ENCODE data around the gene LINGO1. TPM values are rescaled to one million over a fixed set of nuclear protein-coding genes. Genes with fewer than 3 reads are reported as not detected.

Gene LINGO1
- total RNA-seq, 1 donor from 2014 or later, result 18.8 TPM

DNA sequence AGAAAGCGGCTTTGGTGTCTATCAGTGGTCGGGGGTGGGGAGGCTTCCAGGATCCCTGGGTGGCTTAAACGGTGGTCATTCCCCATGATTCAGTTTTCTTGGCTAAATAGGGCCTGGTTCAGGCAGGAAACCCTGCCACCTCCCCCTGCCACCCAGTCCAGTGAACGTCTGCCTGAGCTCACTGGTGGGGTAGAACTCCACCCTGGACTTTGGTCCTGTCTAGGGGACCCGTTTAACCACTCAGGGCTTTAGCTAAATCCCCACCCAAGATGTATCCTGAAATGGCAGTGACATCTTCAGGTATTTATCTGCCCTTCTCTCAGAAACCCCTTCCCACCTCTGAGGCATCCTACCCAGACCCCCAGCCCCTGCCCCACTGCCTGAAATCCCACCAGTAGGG is 30.5 kb upstream of the LINGO1 start:
- Mint-ChIP-seq H3K36me3 (ENCODE audit: low read depth, unreplicated experiment) (no peaks in the 10 kb centered on the region), H3K27ac (ENCODE audit: unreplicated experiment) (no peak overlapping the region), H3K27me3 (ENCODE audit: unreplicated experiment) (peaks cover 16% of the 10 kb centered on the region), H3K9me3 (ENCODE audit: unreplicated experiment) (no peaks in the 10 kb centered on the region), H3K4me3 (ENCODE audit: unreplicated experiment) (no peak overlapping the region), H3K4me1 (ENCODE audit: unreplicated experiment) (peaks cover 3% of the 10 kb centered on the region)
- TF ChIP-seq, protein P1, sequence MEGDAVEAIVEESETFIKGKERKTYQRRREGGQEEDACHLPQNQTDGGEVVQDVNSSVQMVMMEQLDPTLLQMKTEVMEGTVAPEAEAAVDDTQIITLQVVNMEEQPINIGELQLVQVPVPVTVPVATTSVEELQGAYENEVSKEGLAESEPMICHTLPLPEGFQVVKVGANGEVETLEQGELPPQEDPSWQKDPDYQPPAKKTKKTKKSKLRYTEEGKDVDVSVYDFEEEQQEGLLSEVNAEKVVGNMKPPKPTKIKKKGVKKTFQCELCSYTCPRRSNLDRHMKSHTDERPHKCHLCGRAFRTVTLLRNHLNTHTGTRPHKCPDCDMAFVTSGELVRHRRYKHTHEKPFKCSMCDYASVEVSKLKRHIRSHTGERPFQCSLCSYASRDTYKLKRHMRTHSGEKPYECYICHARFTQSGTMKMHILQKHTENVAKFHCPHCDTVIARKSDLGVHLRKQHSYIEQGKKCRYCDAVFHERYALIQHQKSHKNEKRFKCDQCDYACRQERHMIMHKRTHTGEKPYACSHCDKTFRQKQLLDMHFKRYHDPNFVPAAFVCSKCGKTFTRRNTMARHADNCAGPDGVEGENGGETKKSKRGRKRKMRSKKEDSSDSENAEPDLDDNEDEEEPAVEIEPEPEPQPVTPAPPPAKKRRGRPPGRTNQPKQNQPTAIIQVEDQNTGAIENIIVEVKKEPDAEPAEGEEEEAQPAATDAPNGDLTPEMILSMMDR (IDR thresholded peaks at IDR 0.05; ENCODE audit: unreplicated experiment), result no peak
- no peak for DNase-seq (ENCODE audit: low spot score)

DNA sequence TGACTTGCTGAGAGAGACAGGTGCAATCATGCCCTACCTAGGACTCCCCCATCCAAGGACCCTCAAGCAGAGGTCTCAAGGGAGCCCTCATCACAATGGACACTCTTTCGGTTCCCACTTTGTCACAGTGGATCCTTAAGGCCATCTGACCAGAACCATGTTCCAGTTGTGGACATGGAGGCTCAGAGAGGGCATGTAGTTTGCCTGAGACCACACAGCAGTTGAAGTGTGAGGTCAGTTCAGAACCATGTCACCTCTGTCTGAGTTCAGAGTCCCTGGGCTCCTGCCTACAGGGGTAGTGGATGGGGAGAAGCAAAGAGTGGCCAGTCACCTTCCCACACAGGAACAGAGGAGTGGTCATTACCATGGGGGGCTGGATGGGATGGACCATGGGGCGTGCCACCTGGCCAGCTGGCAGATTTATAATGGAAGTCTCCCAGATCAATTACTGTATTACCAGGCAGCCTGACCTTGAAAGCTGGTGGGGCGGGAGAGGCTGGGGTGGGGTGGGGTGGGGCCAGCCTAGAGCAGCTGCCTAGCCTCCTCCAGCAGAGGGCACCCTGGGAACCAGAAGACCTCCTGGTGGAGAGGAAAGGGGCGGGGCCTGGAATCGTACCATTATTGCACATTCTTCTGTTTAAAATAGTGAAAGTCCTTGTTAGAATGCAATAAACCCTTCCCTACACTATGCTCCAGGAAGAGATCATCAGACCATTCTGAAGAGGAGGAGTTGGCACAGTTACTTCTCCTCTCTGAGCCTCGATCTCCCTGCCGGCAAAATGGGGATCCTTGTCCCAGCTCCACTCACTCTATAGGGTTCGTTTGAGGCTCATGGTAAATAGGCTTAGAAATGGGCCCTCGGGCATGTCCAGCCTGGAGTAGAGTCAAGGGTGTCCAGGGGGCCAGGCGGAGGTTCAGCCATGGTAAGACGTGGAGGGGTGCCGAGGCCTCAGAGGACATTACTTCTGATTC is 26.9 kb upstream of the LINGO1 start:
- no peaks in the 10 kb centered on the region for H3K9me3 Mint-ChIP-seq (ENCODE audit: unreplicated experiment)
- H3K4me1 Mint-ChIP-seq (ENCODE audit: unreplicated experiment), result no peaks in the 10 kb centered on the region
- H3K27me3 Mint-ChIP-seq (ENCODE audit: unreplicated experiment), result peaks cover 11% of the 10 kb centered on the region
- DNase-seq (ENCODE audit: low spot score), result peak; percentile 66
- no peak overlapping the region for H3K4me3 Mint-ChIP-seq (ENCODE audit: unreplicated experiment)
- no peaks in the 10 kb centered on the region for H3K36me3 Mint-ChIP-seq (ENCODE audit: low read depth, unreplicated experiment)
- no peak overlapping the region for H3K27ac Mint-ChIP-seq (ENCODE audit: unreplicated experiment)
- TF ChIP-seq, protein P1 (IDR thresholded peaks at IDR 0.05; ENCODE audit: unreplicated experiment), result peak; percentile 46

DNA sequence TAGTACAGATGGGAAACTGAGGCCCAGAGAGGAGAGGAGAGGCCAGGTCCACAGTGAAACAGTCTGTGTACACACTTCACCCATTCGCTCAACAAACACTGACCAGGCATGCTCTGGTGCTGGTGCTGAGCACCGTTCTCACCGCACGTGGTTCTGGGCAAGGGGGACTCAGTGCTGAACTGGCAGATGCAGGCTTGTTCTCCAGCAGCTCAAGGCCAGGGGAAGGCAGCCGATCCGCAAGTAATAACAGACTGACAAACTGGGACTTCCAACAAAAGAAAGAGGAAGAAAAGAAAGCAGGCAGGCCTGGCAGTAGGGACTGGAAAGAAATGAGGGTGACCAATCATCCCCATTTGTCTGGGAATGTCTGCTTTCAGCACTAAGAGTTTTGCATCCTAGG is 25.6 kb upstream of the LINGO1 start:
- H3K27me3 Mint-ChIP-seq (ENCODE audit: unreplicated experiment), result peaks cover 11% of the 10 kb centered on the region
- TF ChIP-seq, protein P1 (IDR thresholded peaks at IDR 0.05; ENCODE audit: unreplicated experiment), result no peak
- no peaks in the 10 kb centered on the region for H3K9me3 Mint-ChIP-seq (ENCODE audit: unreplicated experiment)
- no peak for DNase-seq (ENCODE audit: low spot score)
- peak overlapping the region; percentile 49 for H3K27ac Mint-ChIP-seq (ENCODE audit: unreplicated experiment)
- H3K4me3 Mint-ChIP-seq (ENCODE audit: unreplicated experiment), result peak overlapping the region; percentile 13
- no peaks in the 10 kb centered on the region for H3K36me3 Mint-ChIP-seq (ENCODE audit: low read depth, unreplicated experiment)
- no peaks in the 10 kb centered on the region for H3K4me1 Mint-ChIP-seq (ENCODE audit: unreplicated experiment)

DNA sequence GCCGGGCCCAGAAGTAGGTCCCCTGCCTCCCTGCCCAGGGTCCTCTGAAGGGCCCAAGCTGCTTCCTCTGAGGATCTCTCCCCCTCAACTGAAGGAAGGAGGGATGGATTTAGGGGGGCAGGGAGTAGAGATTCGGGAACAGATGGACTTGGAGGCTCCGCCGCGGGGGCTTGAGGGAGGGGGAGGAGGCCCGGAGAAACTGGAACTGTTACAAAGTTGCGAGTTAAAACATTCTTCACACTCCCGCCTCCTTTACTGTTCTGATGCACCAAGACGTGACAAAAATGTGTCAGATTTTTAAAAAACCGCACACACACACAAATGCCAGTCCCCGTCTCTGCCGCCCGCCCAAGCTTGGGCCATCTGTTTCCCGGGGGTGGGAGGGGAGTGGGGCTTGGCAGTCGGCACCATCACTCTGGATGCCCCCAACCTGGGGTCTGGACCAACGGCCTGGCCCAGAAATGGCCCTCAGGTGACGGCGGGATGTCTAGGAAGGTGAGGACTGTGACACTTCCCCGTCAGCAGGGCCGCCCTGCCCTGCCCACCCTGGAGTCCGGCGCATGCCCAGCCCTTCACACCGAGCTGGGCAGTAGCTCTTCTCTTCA is 25.0 kb upstream of the LINGO1 start:
- Mint-ChIP-seq H3K36me3 (ENCODE audit: low read depth, unreplicated experiment) (no peaks in the 10 kb centered on the region), H3K9me3 (ENCODE audit: unreplicated experiment) (no peaks in the 10 kb centered on the region), H3K27ac (ENCODE audit: unreplicated experiment) (no peak overlapping the region), H3K4me1 (ENCODE audit: unreplicated experiment) (no peaks in the 10 kb centered on the region), H3K27me3 (ENCODE audit: unreplicated experiment) (peaks cover 11% of the 10 kb centered on the region), H3K4me3 (ENCODE audit: unreplicated experiment) (no peak overlapping the region)
- DNase-seq (ENCODE audit: low spot score), result no peak
- TF ChIP-seq, protein P1 (IDR thresholded peaks at IDR 0.05; ENCODE audit: unreplicated experiment), result no peak

DNA sequence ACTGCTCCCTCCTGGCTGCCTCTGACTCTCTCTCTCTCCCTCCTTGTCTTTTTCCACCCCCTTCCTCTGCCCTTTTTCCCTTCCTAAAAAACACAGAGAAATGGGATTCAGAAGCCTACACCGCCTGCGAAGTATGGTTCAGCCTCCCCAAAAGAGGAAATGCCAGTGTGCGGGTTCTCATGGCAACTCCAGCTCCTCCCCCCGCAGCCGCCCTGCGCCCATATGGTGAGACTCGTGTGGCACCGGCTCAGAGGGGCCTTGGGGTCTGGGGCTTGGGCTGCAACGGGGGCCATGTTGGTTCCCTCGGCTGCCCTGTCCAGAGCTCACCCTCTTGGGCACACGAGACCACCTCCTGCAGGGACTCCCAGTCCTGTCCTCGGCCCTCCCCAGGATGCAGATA is 23.6 kb upstream of the LINGO1 start:
- Mint-ChIP-seq H3K27ac (ENCODE audit: unreplicated experiment) (no peak overlapping the region), H3K9me3 (ENCODE audit: unreplicated experiment) (no peaks in the 10 kb centered on the region), H3K27me3 (ENCODE audit: unreplicated experiment) (peaks cover 9% of the 10 kb centered on the region), H3K36me3 (ENCODE audit: low read depth, unreplicated experiment) (no peaks in the 10 kb centered on the region), H3K4me3 (ENCODE audit: unreplicated experiment) (no peak overlapping the region), H3K4me1 (ENCODE audit: unreplicated experiment) (no peaks in the 10 kb centered on the region)
- no peak for DNase-seq (ENCODE audit: low spot score)
- TF ChIP-seq, protein P1 (IDR thresholded peaks at IDR 0.05; ENCODE audit: unreplicated experiment), result no peak

Data from endothelial cell (in vitro differentiated cells).